ENCODE measurements around the gene DOCK4. TPM values are rescaled to one million over a fixed set of nuclear protein-coding genes. Genes with fewer than 3 reads are reported as not detected.

The DOCK4 gene
- polyA plus RNA-seq, 1 donor (not counting 4 experiments of a cell fraction or from before 2014, with no cell fraction given): 13.9 TPM

DNA sequence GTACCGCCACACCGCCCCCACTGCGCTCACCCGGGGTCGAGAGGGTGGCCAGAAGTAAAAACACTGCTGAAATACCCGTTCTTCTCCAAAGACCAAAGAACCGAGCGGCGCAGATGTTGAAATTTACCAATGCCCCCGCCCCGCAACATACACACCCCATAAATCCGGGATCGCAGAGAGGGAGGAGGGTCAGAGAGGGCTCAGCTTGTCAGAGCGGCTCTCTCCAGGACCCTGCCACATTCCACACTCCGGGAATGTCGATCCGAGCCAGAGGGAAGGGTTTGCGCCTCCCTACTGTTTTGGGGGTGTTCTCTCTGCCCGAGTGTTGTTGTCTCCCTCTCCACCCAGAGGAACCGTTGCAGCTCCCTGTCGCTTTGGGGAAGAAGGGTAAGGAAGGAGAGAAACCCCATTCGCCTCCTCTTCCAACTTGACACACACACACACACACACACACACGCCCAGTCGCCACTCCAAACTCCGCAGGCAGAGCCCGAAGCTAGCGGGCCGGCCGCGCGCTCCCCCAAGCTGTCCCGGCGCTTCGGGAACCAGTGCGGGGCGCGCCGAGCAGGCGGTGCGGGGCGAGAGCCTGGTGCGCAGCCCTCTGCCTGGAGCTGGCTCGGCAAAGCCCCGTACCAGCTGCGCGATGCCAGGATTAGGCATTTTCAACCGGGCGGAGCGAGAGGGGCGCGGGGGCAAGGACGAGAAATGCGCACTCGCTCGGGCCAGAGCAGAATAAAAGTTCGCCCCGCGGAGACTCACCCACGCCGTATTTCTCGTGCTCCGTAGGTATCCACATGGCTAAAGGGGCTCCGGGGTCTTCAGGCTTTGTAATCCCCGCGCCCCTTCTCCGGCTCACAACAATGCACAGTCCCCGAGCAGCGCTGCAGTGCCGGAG, 609 bp downstream of the DOCK4 start:
- DNase-seq (ENCODE audit: low read depth, low spot score): no peak
- H3K4me1 ChIP-seq (ENCODE audit: control insufficient read depth, extremely low read depth, insufficient read depth, low read length): peaks cover 21% of the 10 kb centered on the region

DNA sequence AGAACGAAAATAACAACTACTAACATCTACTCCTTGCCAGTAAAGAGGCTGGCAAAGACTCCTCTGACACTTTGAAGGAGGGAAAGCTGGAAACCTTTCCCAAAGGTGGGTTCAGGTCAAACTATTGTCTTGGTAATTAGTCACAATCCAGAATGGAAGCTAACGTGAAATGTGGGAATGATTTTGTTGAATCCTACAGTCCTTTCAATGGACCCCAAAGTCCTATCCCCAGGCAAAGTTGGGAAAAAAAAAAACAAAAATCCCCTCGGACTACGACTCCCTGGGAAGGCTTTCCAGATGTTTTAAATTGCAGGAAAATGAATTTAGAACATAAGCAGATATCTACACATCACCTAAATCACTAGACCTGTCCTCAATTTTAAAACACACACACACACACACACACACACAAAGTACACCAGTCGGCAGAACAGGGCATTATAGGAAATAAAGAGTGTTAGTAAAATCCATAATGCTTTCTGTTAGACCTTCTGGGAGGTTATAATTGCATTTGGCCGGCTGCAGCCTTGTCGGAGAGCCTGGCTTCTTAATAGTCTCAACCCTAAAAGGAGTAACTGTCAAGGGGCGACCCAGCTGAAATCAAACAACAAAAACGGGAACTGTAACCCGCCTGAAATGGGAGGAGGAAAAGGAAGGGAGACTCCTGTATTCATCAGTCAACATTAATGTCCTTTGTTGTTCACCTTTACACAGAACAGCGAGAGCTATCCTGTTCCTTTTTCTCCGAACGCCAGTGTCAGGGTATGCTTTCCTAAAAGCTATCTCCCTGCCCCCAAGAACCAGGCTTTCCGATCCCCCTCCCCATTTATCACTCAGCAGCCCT, 1.5 kb downstream of the DOCK4 start:
- H2AFZ ChIP-seq (ENCODE audit: control insufficient read depth, low read length): peak overlapping the region; percentile 94

More for the DNA sequence above, 609 bp downstream of the DOCK4 start:
- Histone ChIP-seq H3K4me3 (ENCODE audit: control insufficient read depth in 2 of 3, extremely low read depth in 1 of 3, insufficient read depth in 2 of 3, low read depth in 1 of 3, low read length in 3 of 3) (peak overlapping the region; percentile 65 to 88 (median 74)), H3K27me3 (ENCODE audit: control insufficient read depth, extremely low read depth, insufficient read depth, low read length) (no peaks in the 10 kb centered on the region), H3K9me1 (ENCODE audit: control insufficient read depth, extremely low read depth, insufficient read depth, low read length) (no peaks in the 10 kb centered on the region), H2AFZ (ENCODE audit: control insufficient read depth, low read length) (peak overlapping the region; percentile 94), H3K79me2 (ENCODE audit: control insufficient read depth, insufficient read depth, low read length) (peaks cover 77% of the 10 kb centered on the region), H3K9ac (ENCODE audit: control insufficient read depth, extremely low read depth, insufficient read depth, low read length) (peak overlapping the region; percentile 84), H3K4me2 (ENCODE audit: control insufficient read depth, extremely low read depth, insufficient read depth, low read depth, low read length) (peak overlapping the region; percentile 80), H4K20me1 (ENCODE audit: control insufficient read depth, extremely low read depth, insufficient read depth, low read length) (no peaks in the 10 kb centered on the region), H3K36me3 (ENCODE audit: control insufficient read depth in 2 of 2, extremely low read depth in 1 of 2, insufficient read depth in 2 of 2, low read length in 2 of 2) (no peaks in the 10 kb centered on the region), H3K9me3 (ENCODE audit: control insufficient read depth, low read depth, low read length) (no peaks in the 10 kb centered on the region), H3K27ac (ENCODE audit: control insufficient read depth, insufficient read depth, low read length) (peak overlapping the region; percentile 60)
- FAIRE-seq: no peak
- TF ChIP-seq EZH2 (IDR thresholded peaks at IDR 0.05; ENCODE audit: low read length): no peak
- TF ChIP-seq, protein P1, sequence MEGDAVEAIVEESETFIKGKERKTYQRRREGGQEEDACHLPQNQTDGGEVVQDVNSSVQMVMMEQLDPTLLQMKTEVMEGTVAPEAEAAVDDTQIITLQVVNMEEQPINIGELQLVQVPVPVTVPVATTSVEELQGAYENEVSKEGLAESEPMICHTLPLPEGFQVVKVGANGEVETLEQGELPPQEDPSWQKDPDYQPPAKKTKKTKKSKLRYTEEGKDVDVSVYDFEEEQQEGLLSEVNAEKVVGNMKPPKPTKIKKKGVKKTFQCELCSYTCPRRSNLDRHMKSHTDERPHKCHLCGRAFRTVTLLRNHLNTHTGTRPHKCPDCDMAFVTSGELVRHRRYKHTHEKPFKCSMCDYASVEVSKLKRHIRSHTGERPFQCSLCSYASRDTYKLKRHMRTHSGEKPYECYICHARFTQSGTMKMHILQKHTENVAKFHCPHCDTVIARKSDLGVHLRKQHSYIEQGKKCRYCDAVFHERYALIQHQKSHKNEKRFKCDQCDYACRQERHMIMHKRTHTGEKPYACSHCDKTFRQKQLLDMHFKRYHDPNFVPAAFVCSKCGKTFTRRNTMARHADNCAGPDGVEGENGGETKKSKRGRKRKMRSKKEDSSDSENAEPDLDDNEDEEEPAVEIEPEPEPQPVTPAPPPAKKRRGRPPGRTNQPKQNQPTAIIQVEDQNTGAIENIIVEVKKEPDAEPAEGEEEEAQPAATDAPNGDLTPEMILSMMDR (optimal IDR thresholded peaks at IDR 0.05 in 1 of 3, IDR thresholded peaks at IDR 0.05 in 1 of 3, conservative IDR thresholded peaks at IDR 0.05 in 1 of 3; ENCODE audit: extremely low read depth in 1 of 3, insufficient read depth in 2 of 3, low read length in 3 of 3): no peak
- dilution Hi-C loops (cut with MboI; ENCODE audit: extremely low pct_ligation_motif_present, low sequenced_read_pairs): no loop called here

More for the DNA sequence above, 1.5 kb downstream of the DOCK4 start:
- H3K27me3 ChIP-seq (ENCODE audit: control insufficient read depth, extremely low read depth, insufficient read depth, low read length): no peaks in the 10 kb centered on the region
- dilution Hi-C loops (cut with MboI; ENCODE audit: extremely low pct_ligation_motif_present, low sequenced_read_pairs): no loop called here
- no peak for DNase-seq (ENCODE audit: low read depth, low spot score)
- H4K20me1 ChIP-seq (ENCODE audit: control insufficient read depth, extremely low read depth, insufficient read depth, low read length): no peaks in the 10 kb centered on the region
- no peaks in the 10 kb centered on the region for H3K9me3 ChIP-seq (ENCODE audit: control insufficient read depth, low read depth, low read length)
- TF ChIP-seq, protein P1 (optimal IDR thresholded peaks at IDR 0.05 in 1 of 3, IDR thresholded peaks at IDR 0.05 in 1 of 3, conservative IDR thresholded peaks at IDR 0.05 in 1 of 3; ENCODE audit: extremely low read depth in 1 of 3, insufficient read depth in 2 of 3, low read length in 3 of 3): no peak
- no peak for TF ChIP-seq EZH2 (IDR thresholded peaks at IDR 0.05; ENCODE audit: low read length)
- no peak for FAIRE-seq
- H3K36me3 ChIP-seq (ENCODE audit: control insufficient read depth in 2 of 2, extremely low read depth in 1 of 2, insufficient read depth in 2 of 2, low read length in 2 of 2): no peaks in the 10 kb centered on the region
- peak overlapping the region; percentile 60 for H3K27ac ChIP-seq (ENCODE audit: control insufficient read depth, insufficient read depth, low read length)
- peak overlapping the region; percentile 80 for H3K4me2 ChIP-seq (ENCODE audit: control insufficient read depth, extremely low read depth, insufficient read depth, low read depth, low read length)
- H3K9me1 ChIP-seq (ENCODE audit: control insufficient read depth, extremely low read depth, insufficient read depth, low read length): no peaks in the 10 kb centered on the region
- peak overlapping the region; percentile 65 to 88 (median 74) for H3K4me3 ChIP-seq (ENCODE audit: control insufficient read depth in 2 of 3, extremely low read depth in 1 of 3, insufficient read depth in 2 of 3, low read depth in 1 of 3, low read length in 3 of 3)
- H3K4me1 ChIP-seq (ENCODE audit: control insufficient read depth, extremely low read depth, insufficient read depth, low read length): peaks cover 24% of the 10 kb centered on the region
- H3K9ac ChIP-seq (ENCODE audit: control insufficient read depth, extremely low read depth, insufficient read depth, low read length): peak overlapping the region; percentile 84
- H3K79me2 ChIP-seq (ENCODE audit: control insufficient read depth, insufficient read depth, low read length): peaks cover 81% of the 10 kb centered on the region
